Cerebellar nuclear complex (tissue), 1 donor: Measurements from ENCODE around the gene METTL27.
A peak's percentile ranks its signal among the peaks of the same experiment; 100 is the strongest.
"Not testable (repeated sequence)": the region's sequence is repeated elsewhere in the genome, so short reads cannot be mapped to it uniquely, and the experiment has no call there.

Source experiments
- DNase-seq, 2 experiments: peaks; one replicate each; lab custom pipeline; 2025; lab: John Stamatoyannopoulos, UW

METTL27 gene, protein sequence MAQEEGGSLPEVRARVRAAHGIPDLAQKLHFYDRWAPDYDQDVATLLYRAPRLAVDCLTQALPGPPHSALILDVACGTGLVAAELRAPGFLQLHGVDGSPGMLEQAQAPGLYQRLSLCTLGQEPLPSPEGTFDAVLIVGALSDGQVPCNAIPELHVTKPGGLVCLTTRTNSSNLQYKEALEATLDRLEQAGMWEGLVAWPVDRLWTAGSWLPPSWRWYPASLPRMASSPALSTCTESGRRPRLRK

GRCh38 chr7:73842067-73842976, at the start of gene METTL27:
Gene METTL27 (minus strand): TSS chr7:73842516. CDS start chr7:73842140, 376 bp downstream.
- peak; percentile 67 to 88 for DNase-seq

- DNase-seq = no peak
Measured at GRCh38 chr7:73891178-73891885, 49.0 kb upstream of the METTL27 start.

DNA sequence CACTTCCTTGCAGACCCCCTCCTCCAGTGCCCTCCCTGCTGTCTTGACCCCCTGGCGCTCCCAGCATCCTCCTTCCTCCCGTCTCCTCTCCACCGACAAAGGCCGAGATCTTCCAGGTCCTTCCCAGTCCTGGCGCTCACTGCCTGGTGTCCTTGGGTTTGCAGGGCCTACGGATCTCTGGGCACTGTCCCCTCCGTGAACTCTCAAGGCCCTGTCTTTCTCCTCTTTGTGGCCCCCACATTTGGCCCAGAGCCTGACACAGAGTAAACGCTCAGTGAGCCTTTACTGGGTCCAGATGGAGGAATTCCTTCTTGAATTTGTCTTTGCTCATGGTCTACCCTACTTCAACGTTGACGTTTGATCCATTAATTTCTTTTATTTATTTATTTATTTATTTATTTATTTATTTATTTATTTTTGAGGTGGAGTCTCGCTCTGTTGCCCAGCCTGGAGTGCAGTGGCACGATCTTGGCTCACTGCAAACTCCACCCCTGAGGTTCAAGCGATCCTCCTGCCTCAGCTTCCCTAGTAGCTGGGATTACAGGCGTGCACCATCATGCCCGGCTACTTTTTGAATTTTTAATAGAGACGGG, 48.3 kb upstream of the METTL27 start:
- no peak for DNase-seq

GRCh38 chr7:73888959-73889358, 46.6 kb upstream of the METTL27 start:
- no peak for DNase-seq

DNA sequence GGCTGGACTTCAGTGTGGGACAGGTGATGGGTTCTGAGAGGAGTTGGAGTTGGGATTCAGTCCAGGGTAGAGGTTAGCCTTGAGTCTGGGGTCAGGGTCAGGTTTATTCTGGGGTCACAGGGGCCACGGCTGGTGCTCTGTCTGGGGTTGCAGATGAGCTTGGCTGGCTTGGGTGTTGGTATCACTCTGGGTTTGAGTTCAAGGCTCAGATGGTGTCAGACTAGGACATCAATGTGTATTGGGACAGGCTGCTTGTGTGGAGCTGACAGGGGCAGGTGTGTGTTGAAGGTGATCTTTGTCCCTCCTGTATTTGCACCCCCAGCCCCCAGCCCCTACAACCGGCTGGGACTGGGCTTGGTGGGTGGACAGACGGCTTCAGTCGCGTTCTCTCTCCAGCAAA, 45.4 kb upstream of the METTL27 start:
- DNase-seq = no peak

GRCh38 chr7:73885975-73886798, 43.9 kb upstream of the METTL27 start:
- DNase-seq = no peak

DNA sequence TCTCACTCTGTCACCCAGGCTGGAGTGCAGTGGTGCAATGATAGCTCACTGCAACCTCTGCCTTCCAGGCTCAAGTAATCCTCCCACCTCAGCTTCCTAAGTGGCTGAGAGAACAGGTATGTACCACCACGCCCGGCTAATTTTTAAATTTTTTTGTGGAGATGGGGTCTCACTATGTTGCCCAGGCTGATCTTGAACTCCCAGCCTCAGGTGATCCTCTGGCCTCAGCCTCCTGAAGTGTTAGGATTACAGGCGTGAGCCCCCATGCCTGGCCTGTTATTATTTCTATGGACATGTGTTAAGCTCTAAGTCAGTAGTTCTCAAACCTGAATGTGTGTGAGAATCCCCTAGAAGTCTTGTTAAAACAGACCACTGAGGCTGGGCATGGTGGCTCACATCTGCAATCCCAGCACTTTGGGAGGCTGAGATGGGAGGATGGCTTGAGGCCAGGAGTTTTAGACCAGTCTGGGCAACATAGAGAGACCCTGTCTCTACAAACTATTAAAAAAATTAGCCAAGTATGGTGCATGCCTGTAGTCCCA, 43.2 kb upstream of the METTL27 start:
- no peak for DNase-seq

GRCh38 chr7:73884867-73885422, 42.6 kb upstream of the METTL27 start:
- not testable (repeated sequence) for DNase-seq

DNA sequence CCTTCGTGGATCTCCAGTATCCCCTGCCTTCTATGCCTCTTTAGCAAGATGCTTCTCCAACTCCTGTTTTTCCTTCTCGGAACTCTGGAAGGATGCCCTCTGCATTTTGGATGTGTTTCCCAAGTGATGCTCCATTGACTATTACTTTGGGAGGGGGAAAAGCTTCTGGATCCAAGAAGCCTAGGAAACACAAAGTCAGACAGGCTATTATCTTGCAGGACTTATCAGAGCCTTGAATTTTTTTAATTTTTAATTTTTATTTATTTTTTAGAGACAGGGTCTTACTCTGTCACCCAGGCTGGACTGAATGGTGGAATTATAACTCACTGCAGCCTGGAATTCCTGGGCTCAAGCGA, 39.7 kb upstream of the METTL27 start:
- DNase-seq = no peak

- DNase-seq = no peak
Measured at GRCh38 chr7:73881352-73882046, 39.2 kb upstream of the METTL27 start.

GRCh38 chr7:73880755-73881328, 38.5 kb upstream of the METTL27 start:
- DNase-seq = no peak

- DNase-seq = no peak
Measured at GRCh38 chr7:73879977-73880681, 37.8 kb upstream of the METTL27 start.

DNA sequence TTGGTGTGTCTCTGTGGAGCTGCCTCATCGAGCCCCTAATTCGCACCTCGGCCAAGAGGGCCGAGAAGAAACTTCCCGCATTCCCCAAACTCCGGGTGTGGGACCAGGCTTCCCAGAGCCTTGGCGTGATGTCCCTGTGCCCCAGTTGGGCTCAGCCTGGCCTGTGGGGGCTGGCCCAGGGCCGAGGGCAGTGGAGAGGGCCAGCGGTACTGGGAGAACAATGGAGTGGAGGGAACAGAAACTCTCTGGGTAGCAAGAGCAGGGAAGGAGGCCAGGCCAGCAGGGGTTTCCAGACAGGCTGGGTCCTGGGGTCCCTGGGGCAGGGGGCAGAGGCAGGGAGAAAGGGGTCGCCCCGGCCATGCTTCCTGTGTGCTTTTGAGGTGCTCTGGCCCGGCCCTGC, 34.7 kb upstream of the METTL27 start:
- no peak for DNase-seq

GRCh38 chr7:73876361-73876760, 34.0 kb upstream of the METTL27 start:
- no peak for DNase-seq

DNA sequence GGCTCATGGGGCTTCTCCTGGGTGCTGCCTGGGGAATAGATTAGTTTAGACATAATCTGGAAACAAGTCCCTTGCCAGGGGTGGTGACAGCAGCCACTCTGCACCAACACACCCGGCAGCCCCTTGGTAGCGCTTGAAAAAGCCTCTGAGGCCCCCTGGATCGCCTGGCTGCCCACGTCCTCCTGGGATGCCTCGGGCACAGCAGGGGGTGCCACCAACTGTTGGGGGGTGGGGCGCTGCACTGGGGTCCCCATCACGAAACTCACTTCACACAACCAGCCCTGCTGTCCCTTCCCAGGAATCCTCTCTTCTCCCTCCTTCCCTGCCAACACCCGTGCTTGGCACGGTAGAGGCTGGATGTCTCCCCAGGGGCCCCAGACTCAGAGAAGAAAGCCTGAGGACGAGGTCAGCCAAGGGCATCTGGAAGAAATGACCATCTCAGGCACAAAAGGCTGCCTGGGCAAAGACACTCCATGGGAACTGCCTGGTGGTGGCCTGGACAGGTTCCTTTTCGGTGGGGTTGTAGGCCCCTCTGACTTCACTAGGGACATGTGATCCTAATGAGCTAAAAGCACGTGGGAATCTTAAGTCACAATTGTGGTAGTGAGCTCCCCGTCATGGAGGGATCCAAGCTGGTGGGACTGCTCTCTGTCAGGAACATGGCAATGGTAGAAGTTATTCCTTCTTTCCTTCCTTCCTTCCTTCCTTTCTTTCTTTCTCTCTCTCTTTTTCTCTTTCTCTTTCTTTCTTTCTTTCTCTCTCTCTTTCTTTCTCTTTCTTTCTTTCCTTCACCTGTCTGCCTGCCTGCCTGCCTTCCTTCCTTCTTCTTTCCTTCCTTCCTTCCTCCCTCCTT, 30.0 kb upstream of the METTL27 start:
- DNase-seq = no peak

DNA sequence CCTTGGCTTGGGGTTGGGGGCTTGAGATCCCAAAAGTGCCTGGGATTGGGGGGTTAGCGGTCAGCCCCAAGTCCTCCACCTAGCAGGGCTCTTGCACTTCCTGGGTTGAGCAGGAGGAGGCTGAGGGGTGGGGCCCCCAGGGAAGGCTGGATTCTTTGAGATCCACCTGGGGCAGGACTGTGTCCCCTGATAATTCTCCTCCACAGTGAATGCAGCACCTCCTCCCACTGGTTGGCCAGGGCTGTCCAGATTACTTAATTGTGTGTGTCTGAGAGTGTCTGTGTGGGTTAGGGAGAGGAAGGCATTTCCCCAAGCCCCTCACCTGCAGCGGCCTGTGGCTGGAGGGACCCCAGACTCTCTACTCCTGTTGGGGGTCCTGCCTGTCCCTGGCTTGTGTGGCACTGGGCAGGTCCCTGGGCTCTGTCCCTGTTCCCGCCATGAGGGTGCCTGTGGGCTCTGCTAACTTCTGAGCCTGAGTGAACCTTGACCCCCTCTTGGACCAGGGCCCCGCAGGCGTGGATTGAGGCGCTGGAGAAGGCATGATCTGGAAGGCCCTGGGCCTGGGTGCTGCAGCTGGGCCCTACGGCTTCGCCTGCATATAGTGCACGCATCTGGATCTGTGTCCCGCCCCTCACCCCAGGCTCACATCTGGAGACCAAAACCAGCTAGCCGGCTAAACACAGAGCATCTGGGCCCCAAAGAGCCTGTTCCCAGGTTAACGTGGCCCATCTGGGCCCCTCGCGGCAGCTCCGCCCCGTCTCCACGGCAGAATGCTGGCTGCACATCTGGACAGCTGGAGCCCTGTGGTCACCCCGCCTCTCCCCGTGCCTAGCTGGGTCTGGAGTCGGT, 29.1 kb upstream of the METTL27 start:
- DNase-seq = no peak

GRCh38 chr7:73870041-73870492, 27.8 kb upstream of the METTL27 start:
- no peak for DNase-seq
